Activated B cell treated with CpG ODN at 0.5 μM for 24 hours (primary cell): ENCODE measurements around the gene RCAN2. TPM values are rescaled to one million over a fixed set of nuclear protein-coding genes. Genes with fewer than 3 reads are reported as not detected.

ENCODE experiments used
- ATAC-seq: fragments of 200-7000 bp; cut with Tn5 transposase; one replicate; pipeline ENCODE4 v1.10.0; 2021; ENCODE audit warnings: low read depth, mild to moderate bottlenecking, moderate library complexity
- CTCF ChIA-PET: fragments of 350-600 bp; sonication (Branson Sonifier 250); formaldehyde crosslinking; loops from one replicate; lab custom pipeline; 2021; ENCODE audit warnings: antibody characterized with exemption; lab: Charles Lee
- POLR2A ChIA-PET: fragments of 350-600 bp; sonication (Branson Sonifier 250); formaldehyde crosslinking; loops from one replicate; lab custom pipeline; 2021; ENCODE audit warnings: antibody characterized with exemption; lab: Charles Lee
- DNase-seq: peaks from one replicate; pipeline ENCODE4 v3.0.0; 2022
- H3K27ac Mint-ChIP-seq: one replicate; pipeline ENCODE4 v1.8.0; 2020; ENCODE audit warnings: mixed read lengths
- H3K27me3 Mint-ChIP-seq: one replicate; pipeline ENCODE4 v1.8.0; 2021; ENCODE audit warnings: mixed read lengths
- H3K36me3 Mint-ChIP-seq: one replicate; pipeline ENCODE4 v1.8.0; 2021; ENCODE audit warnings: low read depth, mixed read lengths
- H3K4me1 Mint-ChIP-seq: one replicate; pipeline ENCODE4 v1.8.0; 2021; ENCODE audit warnings: mixed read lengths
- H3K4me3 Mint-ChIP-seq: one replicate; pipeline ENCODE4 v1.8.0; 2020; ENCODE audit warnings: mild to moderate bottlenecking, mixed read lengths
- H3K9me3 Mint-ChIP-seq: one replicate; pipeline ENCODE4 v1.8.0; 2020; ENCODE audit warnings: mixed read lengths
- CTCF ChIP-seq: fragments of 200-600 bp; IDR thresholded peaks from one replicate; pipeline ENCODE4 v1.8.0; 2022; ENCODE audit warnings: antibody characterized with exemption, mild to moderate bottlenecking
- intact Hi-C: fragments of 100-400 bp; cut with micrococcal nuclease; formaldehyde crosslinking; loops from one replicate; pipeline ENCODE4 v1.15.1; 2024
- total RNA-seq: library from RNA; stranded (reverse); gene quantifications from 2 replicates; pipeline ENCODE4 v1.2.3, GENCODE V29; 2022

Gene RCAN2
- total RNA-seq, 1 donor from 2014 or later: not detected

- ATAC-seq (no peak), DNase-seq (no peak)
- H3K27me3 Mint-ChIP-seq: no peaks in the 10 kb centered on the region
- intact Hi-C loops: no loop called here
- ChIA-PET POLR2A (no interaction called here), CTCF (no interaction called here)
- no peaks in the 10 kb centered on the region for H3K9me3 Mint-ChIP-seq
- H3K4me3 Mint-ChIP-seq: no peak overlapping the region
- no peaks in the 10 kb centered on the region for H3K36me3 Mint-ChIP-seq
- no peak for TF ChIP-seq CTCF
- H3K27ac Mint-ChIP-seq: no peak overlapping the region
- peaks cover 2% of the 10 kb centered on the region for H3K4me1 Mint-ChIP-seq
These were observed 206.8 kb downstream of the RCAN2 start for GRCh38 chr6:46284475-46284874.

GRCh38 chr6:46281110-46281509 is 210.1 kb downstream of the RCAN2 start:
- intact Hi-C loops: no loop called here
- POLR2A ChIA-PET: no interaction called here
- no peak for DNase-seq
- H3K9me3 Mint-ChIP-seq: no peaks in the 10 kb centered on the region
- CTCF ChIA-PET: interaction anchor here (1.6 kb wide), 1 partner anchor 191 kb away, joined by 4 read pairs; no protein-coding TSS in a partner anchor
- peaks cover 3% of the 10 kb centered on the region for H3K27me3 Mint-ChIP-seq
- H3K4me1 Mint-ChIP-seq: no peaks in the 10 kb centered on the region
- TF ChIP-seq CTCF: no peak
- no peaks in the 10 kb centered on the region for H3K36me3 Mint-ChIP-seq
- H3K4me3 Mint-ChIP-seq: no peak overlapping the region
- no peak for ATAC-seq
- H3K27ac Mint-ChIP-seq: peak overlapping the region; percentile 14

- H3K4me1 Mint-ChIP-seq: no peaks in the 10 kb centered on the region
- no peak for TF ChIP-seq CTCF
- H3K27me3 Mint-ChIP-seq: peaks cover 5% of the 10 kb centered on the region
- H3K27ac Mint-ChIP-seq: no peak overlapping the region
- ATAC-seq: no peak
- CTCF ChIA-PET: interaction anchor here (1.6 kb wide), 1 partner anchor 190 kb away, joined by 4 read pairs; no protein-coding TSS in a partner anchor
- no peaks in the 10 kb centered on the region for H3K9me3 Mint-ChIP-seq
- no peak for DNase-seq
- intact Hi-C loops: no loop called here
- no peak overlapping the region for H3K4me3 Mint-ChIP-seq
- POLR2A ChIA-PET: no interaction called here
- no peaks in the 10 kb centered on the region for H3K36me3 Mint-ChIP-seq
These were observed 211.4 kb downstream of the RCAN2 start for GRCh38 chr6:46279874-46280273.

GRCh38 chr6:46276576-46277142 is 214.6 kb downstream of the RCAN2 start:
- POLR2A ChIA-PET: no interaction called here
- ATAC-seq (no peak), DNase-seq (no peak)
- Mint-ChIP-seq H3K9me3 (no peaks in the 10 kb centered on the region), H3K4me3 (no peak overlapping the region), H3K36me3 (no peaks in the 10 kb centered on the region), H3K4me1 (no peaks in the 10 kb centered on the region), H3K27me3 (peaks cover 7% of the 10 kb centered on the region), H3K27ac (no peak overlapping the region)
- no peak for TF ChIP-seq CTCF
- intact Hi-C loops: no loop called here
- CTCF ChIA-PET: interaction anchor here (1.0 kb wide), 1 partner anchor 186 kb away, joined by 3 read pairs; no protein-coding TSS in a partner anchor

GRCh38 chr6:46274502-46274901 is 216.7 kb downstream of the RCAN2 start:
- peaks cover 7% of the 10 kb centered on the region for H3K27me3 Mint-ChIP-seq
- no peak for TF ChIP-seq CTCF
- H3K9me3 Mint-ChIP-seq: no peaks in the 10 kb centered on the region
- no peak overlapping the region for H3K27ac Mint-ChIP-seq
- no peak for DNase-seq
- H3K4me3 Mint-ChIP-seq: no peak overlapping the region
- no peak for ATAC-seq
- CTCF ChIA-PET: no interaction called here
- H3K4me1 Mint-ChIP-seq: no peaks in the 10 kb centered on the region
- POLR2A ChIA-PET: no interaction called here
- intact Hi-C loops: no loop called here
- no peaks in the 10 kb centered on the region for H3K36me3 Mint-ChIP-seq
